Measurements from ENCODE around the gene SLC39A9. TPM values are rescaled to one million over a fixed set of nuclear protein-coding genes. Genes with fewer than 3 reads are reported as not detected.
"Not testable (repeated sequence)": the region's sequence is repeated elsewhere in the genome, so short reads cannot be mapped to it uniquely, and the experiment has no call there.

SLC39A9 gene
- total and polyA plus RNA-seq, 10 donors, result 11.8 to 55.8 (median 46.2) TPM

DNA sequence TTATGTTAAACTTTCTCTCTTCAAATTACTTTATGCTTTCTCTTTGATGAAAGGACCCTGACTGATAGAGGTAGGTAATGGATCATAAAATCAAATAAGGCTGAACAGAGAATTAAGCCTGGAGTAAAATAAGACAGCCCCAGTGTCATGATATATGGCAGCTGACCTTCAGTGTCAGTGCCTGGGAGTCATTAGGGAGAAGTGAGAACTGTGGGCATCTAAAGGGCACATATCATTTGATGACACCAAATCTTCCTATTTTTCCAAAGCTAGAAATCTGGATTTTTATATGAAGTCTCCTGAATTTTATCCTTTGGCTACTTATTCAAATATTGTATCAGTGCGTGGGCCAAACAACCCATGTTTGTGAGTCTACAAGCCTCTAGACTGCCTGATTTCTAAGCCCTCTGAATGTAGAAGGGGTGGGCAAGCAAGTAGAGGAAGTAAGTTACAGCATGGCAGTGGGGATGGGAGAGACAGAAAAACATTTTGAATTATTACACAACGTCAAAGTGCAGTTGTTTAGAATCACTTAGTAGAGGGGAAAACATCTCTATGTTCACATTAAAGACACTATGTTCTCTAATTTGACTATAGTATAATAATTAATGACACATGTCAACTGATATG is 10.0 kb downstream of the SLC39A9 start:
- H3K9me3 ChIP-seq, result no peaks in the 10 kb centered on the region

DNA sequence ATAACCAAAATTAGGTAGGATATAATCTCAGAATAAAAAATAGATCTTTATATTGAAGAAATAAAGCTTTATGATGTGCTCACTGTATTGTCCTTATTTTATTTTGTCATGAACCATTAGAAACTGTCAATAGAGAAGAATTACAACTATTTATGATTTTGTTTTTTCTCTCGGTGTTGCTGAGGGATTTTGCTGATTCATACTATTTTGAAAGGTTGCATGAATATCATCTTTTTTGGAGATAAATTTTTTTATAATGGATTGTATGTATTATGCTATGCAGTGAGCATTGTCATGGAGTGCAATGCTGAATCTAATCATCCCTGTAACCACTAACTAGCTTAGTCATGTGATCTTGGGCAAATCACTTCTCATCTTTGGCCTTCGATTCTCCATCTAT is 15.0 kb downstream of the SLC39A9 start:
- intact Hi-C loops (cut with DNase I; ENCODE audit: low total_unique reads), result no loop called here
- WGBS, 5 donors, result 74 to 87% (median 76%) methylated on average over 2 of the region's 2 CpGs

More for the DNA sequence above, 10.0 kb downstream of the SLC39A9 start:
- intact Hi-C loops (cut with DNase I; ENCODE audit: low total_unique reads), result no loop called here
- TF ChIP-seq POLR2A (IDR thresholded peaks at IDR 0.05) (no peak), POLR2AphosphoS5 (IDR thresholded peaks at IDR 0.05) (no peak)
- TF ChIP-seq, protein P1, sequence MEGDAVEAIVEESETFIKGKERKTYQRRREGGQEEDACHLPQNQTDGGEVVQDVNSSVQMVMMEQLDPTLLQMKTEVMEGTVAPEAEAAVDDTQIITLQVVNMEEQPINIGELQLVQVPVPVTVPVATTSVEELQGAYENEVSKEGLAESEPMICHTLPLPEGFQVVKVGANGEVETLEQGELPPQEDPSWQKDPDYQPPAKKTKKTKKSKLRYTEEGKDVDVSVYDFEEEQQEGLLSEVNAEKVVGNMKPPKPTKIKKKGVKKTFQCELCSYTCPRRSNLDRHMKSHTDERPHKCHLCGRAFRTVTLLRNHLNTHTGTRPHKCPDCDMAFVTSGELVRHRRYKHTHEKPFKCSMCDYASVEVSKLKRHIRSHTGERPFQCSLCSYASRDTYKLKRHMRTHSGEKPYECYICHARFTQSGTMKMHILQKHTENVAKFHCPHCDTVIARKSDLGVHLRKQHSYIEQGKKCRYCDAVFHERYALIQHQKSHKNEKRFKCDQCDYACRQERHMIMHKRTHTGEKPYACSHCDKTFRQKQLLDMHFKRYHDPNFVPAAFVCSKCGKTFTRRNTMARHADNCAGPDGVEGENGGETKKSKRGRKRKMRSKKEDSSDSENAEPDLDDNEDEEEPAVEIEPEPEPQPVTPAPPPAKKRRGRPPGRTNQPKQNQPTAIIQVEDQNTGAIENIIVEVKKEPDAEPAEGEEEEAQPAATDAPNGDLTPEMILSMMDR (IDR thresholded peaks at IDR 0.05 in 8 of 11, conservative IDR thresholded peaks at IDR 0.05 in 3 of 11), result no peak
- Histone ChIP-seq H3K27ac (no peak overlapping the region), H3K36me3 (peaks cover 0 to 11% (median 0%) of the 10 kb centered on the region in 6 donors), H3K27me3 (replicated peaks in 1 of 7) (no peaks in the 10 kb centered on the region), H3K4me3 (no peak overlapping the region), H3K4me1 (peaks cover 0 to 21% (median 0%) of the 10 kb centered on the region in 6 donors)
- 54 to 74% (median 71%) methylated on average over 2 of the region's 2 CpGs for WGBS, 5 donors
- no peak for DNase-seq

DNA sequence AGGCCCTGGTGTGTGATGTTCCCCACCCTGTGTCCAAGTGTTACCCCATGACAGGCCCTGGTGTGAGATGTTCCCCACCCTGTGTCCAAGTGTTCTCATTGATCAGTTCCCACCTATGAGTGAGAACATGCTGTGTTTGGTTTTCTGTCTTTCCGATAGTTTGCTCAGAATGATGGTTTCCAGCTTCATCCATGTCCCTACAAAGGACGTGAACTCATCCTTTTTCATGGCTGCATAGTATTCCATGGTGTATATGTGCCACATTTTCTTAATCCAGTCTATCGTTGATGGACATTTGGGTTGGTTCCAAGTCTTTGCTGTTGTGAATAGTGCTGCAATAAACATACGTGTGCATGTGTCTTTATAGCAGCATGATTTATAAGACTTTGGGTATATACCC is 17.6 kb downstream of the SLC39A9 start:
- H3K36me3 ChIP-seq; H3K27me3 ChIP-seq (replicated peaks in 1 of 7); H3K27ac ChIP-seq; H3K4me3 ChIP-seq; H3K4me1 ChIP-seq; DNase-seq; intact Hi-C loops (cut with DNase I; ENCODE audit: low total_unique reads): not testable (repeated sequence)
- WGBS, 5 donors, result 92 to 98% (median 96%) methylated on average over 4 of the region's 4 CpGs
- peaks cover 0 to 23% (median 8%) of the 10 kb centered on the region in 8 donors for H3K9me3 ChIP-seq

More for the DNA sequence above, 15.0 kb downstream of the SLC39A9 start:
- Histone ChIP-seq H3K27ac (no peak overlapping the region), H3K4me1 (peaks cover 0 to 18% (median 0%) of the 10 kb centered on the region in 6 donors), H3K27me3 (replicated peaks in 1 of 7) (no peaks in the 10 kb centered on the region), H3K4me3 (no peak overlapping the region), H3K9me3 (peaks cover 0 to 23% (median 8%) of the 10 kb centered on the region in 8 donors), H3K36me3 (peaks cover 0 to 3% (median 0%) of the 10 kb centered on the region in 6 donors)
- no peak for DNase-seq
- no peak for TF ChIP-seq POLR2AphosphoS5 (IDR thresholded peaks at IDR 0.05)

DNA sequence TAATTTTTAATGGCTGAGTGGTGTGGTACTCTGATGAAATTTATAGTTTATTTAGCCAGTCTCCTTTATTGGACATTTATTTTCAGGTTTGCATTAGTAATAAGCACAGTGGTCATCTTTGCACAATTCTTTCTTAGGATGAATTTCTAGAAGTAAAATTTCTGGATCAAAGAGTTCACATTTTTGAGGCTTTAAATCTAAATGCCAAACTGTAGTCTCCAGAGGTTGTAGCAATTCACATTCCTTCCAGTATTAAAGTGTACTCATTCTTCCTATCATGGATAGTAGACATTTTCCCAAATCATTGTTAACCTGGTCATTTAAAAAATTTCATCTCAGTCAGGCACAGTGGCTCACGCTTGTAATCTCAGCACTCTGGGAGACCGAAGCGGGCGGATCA is 24.8 kb downstream of the SLC39A9 start:
- TF ChIP-seq, protein P1 (IDR thresholded peaks at IDR 0.05 in 8 of 11, conservative IDR thresholded peaks at IDR 0.05 in 3 of 11), result no peak
- TF ChIP-seq POLR2A (IDR thresholded peaks at IDR 0.05) (no peak), POLR2AphosphoS5 (IDR thresholded peaks at IDR 0.05) (no peak)
- intact Hi-C loops (cut with DNase I; ENCODE audit: low total_unique reads), result no loop called here
- Histone ChIP-seq H3K9me3 (no peaks in the 10 kb centered on the region), H3K4me3 (no peak overlapping the region), H3K4me1 (peaks cover 0 to 26% (median 3%) of the 10 kb centered on the region in 6 donors), H3K27me3 (replicated peaks in 1 of 7) (no peaks in the 10 kb centered on the region), H3K36me3 (peaks cover 0 to 61% (median 26%) of the 10 kb centered on the region in 6 donors), H3K27ac (no peak overlapping the region)
- WGBS, 5 donors, result 98 to 100% (median 99%) methylated on average over 4 of the region's 4 CpGs
- DNase-seq, result no peak

DNA sequence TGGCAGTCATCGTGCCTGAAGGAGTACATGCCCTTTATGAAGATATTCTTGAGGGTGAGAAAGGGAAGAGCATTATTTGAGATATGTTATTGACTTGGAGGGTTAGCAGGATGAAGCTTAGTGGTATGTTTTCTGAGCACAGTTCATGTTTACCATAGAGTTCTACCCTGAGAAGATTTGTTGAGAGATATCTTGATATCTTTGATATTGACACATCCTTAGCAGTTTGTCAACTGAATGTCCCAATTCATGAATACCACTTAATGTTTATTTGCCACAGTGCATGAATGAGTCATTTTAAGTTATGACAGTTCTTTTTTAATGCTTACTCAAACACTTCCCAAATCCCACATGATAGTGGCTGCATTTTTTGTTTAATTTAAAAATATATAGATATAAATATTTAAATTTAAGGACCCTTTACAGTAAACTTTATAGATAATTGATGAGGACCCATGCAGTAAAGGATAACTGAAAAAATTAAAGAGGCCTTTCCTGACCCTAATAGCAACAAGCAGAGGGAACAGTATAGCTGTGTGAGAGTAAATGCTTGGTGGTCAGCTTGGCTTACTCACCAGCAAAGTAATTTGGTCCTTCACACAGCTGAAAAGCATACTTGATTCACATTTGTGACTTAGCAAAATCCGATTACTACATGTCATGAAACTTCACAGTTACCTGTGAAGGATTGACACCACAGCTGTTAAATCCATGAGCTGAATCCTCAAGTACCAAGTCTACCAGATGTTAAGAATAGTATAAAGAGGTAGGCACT is 25.8 kb downstream of the SLC39A9 start:
- no peak for TF ChIP-seq POLR2A (IDR thresholded peaks at IDR 0.05)
- TF ChIP-seq POLR2AphosphoS5 (IDR thresholded peaks at IDR 0.05), result no peak
- TF ChIP-seq, protein P1 (IDR thresholded peaks at IDR 0.05 in 8 of 11, conservative IDR thresholded peaks at IDR 0.05 in 3 of 11), result no peak

More for the DNA sequence above, 25.8 kb downstream of the SLC39A9 start:
- 91 to 95% (median 92%) methylated on average over 2 of the region's 2 CpGs for WGBS, 5 donors
- Histone ChIP-seq H3K4me3 (no peak overlapping the region), H3K4me1 (peaks cover 0 to 37% (median 8%) of the 10 kb centered on the region in 6 donors), H3K27me3 (replicated peaks in 1 of 7) (no peaks in the 10 kb centered on the region), H3K36me3 (peaks cover 0 to 68% (median 26%) of the 10 kb centered on the region in 6 donors), H3K27ac (no peak overlapping the region), H3K9me3 (no peaks in the 10 kb centered on the region)
- intact Hi-C loops (cut with DNase I; ENCODE audit: low total_unique reads), result no loop called here
- no peak for DNase-seq
